ENCODE data around the gene CDK17. TPM values are rescaled to one million over a fixed set of nuclear protein-coding genes. Genes with fewer than 3 reads are reported as not detected.
A peak's percentile ranks its signal among the peaks of the same experiment; 100 is the strongest.

Gene CDK17
- total RNA-seq, 4 donors from 2014 or later = 93.5 to 105 (median 102) TPM

- H3K4me1 ChIP-seq = peaks cover 7 to 9% of the 10 kb centered on the region in 2 donors
- H3K4me3 ChIP-seq = no peak overlapping the region
- no peak for DNase-seq
- intact Hi-C loops (cut with DNase I; ENCODE audit: low total_unique reads) = no loop called here
- no peaks in the 10 kb centered on the region for H3K27me3 ChIP-seq
- H3K27ac ChIP-seq = peak overlapping the region; percentile 25 to 67
- no peaks in the 10 kb centered on the region for H3K36me3 ChIP-seq
- H3K9me3 ChIP-seq = no peaks in the 10 kb centered on the region
- TF ChIP-seq CTCF (IDR thresholded peaks at IDR 0.05) (no peak), POLR2A (IDR thresholded peaks at IDR 0.05) (no peak)
Measured at GRCh38 chr12:96375841-96376604, 24.2 kb downstream of the CDK17 start.

GRCh38 chr12:96375170-96375569 is 25.1 kb downstream of the CDK17 start:
- intact Hi-C loops (cut with DNase I; ENCODE audit: low total_unique reads) = no loop called here
- Histone ChIP-seq H3K4me3 (no peak overlapping the region), H3K9me3 (no peaks in the 10 kb centered on the region), H3K27ac (peak overlapping the region; percentile 11 to 67), H3K4me1 (peaks cover 7 to 9% of the 10 kb centered on the region in 2 donors), H3K36me3 (no peaks in the 10 kb centered on the region), H3K27me3 (no peaks in the 10 kb centered on the region)
- DNase-seq = no peak
- no peak for TF ChIP-seq CTCF (IDR thresholded peaks at IDR 0.05)
- TF ChIP-seq POLR2A (IDR thresholded peaks at IDR 0.05) = no peak

GRCh38 chr12:96371790-96372699 is 28.2 kb downstream of the CDK17 start:
- intact Hi-C loops (cut with DNase I; ENCODE audit: low total_unique reads) = no loop called here
- Histone ChIP-seq H3K9me3 (no peaks in the 10 kb centered on the region), H3K4me3 (no peak overlapping the region), H3K36me3 (no peaks in the 10 kb centered on the region), H3K27me3 (no peaks in the 10 kb centered on the region), H3K4me1 (peaks cover 9 to 11% of the 10 kb centered on the region in 2 donors), H3K27ac (peak overlapping the region; percentile 10 to 46)
- no peak for DNase-seq
- no peak for TF ChIP-seq CTCF (IDR thresholded peaks at IDR 0.05)
- TF ChIP-seq POLR2A (IDR thresholded peaks at IDR 0.05) = no peak

GRCh38 chr12:96371138-96371789 is 29.0 kb downstream of the CDK17 start:
- intact Hi-C loops (cut with DNase I; ENCODE audit: low total_unique reads) = no loop called here
- no peak overlapping the region for H3K4me3 ChIP-seq
- H3K27me3 ChIP-seq = no peaks in the 10 kb centered on the region
- no peak for TF ChIP-seq POLR2A (IDR thresholded peaks at IDR 0.05)
- TF ChIP-seq CTCF (IDR thresholded peaks at IDR 0.05) = no peak
- no peak for DNase-seq
- H3K4me1 ChIP-seq = peaks cover 9 to 18% of the 10 kb centered on the region in 2 donors
- H3K36me3 ChIP-seq = no peaks in the 10 kb centered on the region
- H3K9me3 ChIP-seq = no peaks in the 10 kb centered on the region
- peak overlapping the region in 1 of 2 donors; percentile 44 for H3K27ac ChIP-seq

Data from uterus (tissue), 4 donors.